ES-I3 (cell line): ENCODE results near the gene TSPAN14.

Source experiments
- H3K36me3 ChIP-seq: 2 replicates; pipeline ENCODE4 v1.6.1; 2013; ENCODE audit warnings: mild to moderate bottlenecking, low read length, control low read depth, moderate library complexity; ENCODE audit not compliant: insufficient read depth
- H3K4me1 ChIP-seq: 2 replicates; pipeline ENCODE4 v1.6.1; 2013; ENCODE audit warnings: mild to moderate bottlenecking, control low read depth, low read length; ENCODE audit not compliant: insufficient read depth
- H3K9ac ChIP-seq: 2 replicates; pipeline ENCODE4 v1.6.1; 2013; ENCODE audit warnings: low read depth, mild to moderate bottlenecking, low read length, moderate library complexity
- H3K9me3 ChIP-seq: 2 replicates; pipeline ENCODE4 v1.6.1; 2013; ENCODE audit warnings: mild to moderate bottlenecking, low read length, moderate library complexity; ENCODE audit not compliant: control insufficient read depth, insufficient read depth

Gene TSPAN14

GRCh38 chr10:80465451-80465835, 11.3 kb downstream of the TSPAN14 start:
- Histone ChIP-seq H3K4me1 (peaks cover 57% of the 10 kb centered on the region), H3K9me3 (no peaks in the 10 kb centered on the region), H3K9ac (peak overlapping the region; percentile 5; the same call in 1 of the 2 replicates), H3K36me3 (no peaks in the 10 kb centered on the region)

- Histone ChIP-seq H3K9me3 (no peaks in the 10 kb centered on the region), H3K4me1 (peaks cover 54% of the 10 kb centered on the region), H3K36me3 (no peaks in the 10 kb centered on the region), H3K9ac (no peak overlapping the region)
Measured at GRCh38 chr10:80465839-80466590, 11.9 kb downstream of the TSPAN14 start.

- no peaks in the 10 kb centered on the region for H3K9me3 ChIP-seq
- H3K36me3 ChIP-seq = no peaks in the 10 kb centered on the region; the same call in 1 of the 2 replicates
- peaks cover 56% of the 10 kb centered on the region for H3K4me1 ChIP-seq
- no peak overlapping the region for H3K9ac ChIP-seq
Measured at GRCh38 chr10:80466724-80467326, 12.7 kb downstream of the TSPAN14 start.

GRCh38 chr10:80468002-80468401, 13.9 kb downstream of the TSPAN14 start:
- Histone ChIP-seq H3K36me3 (no peaks in the 10 kb centered on the region; the same call in 1 of the 2 replicates), H3K9me3 (no peaks in the 10 kb centered on the region), H3K4me1 (peaks cover 63% of the 10 kb centered on the region), H3K9ac (no peak overlapping the region)

- Histone ChIP-seq H3K4me1 (peaks cover 63% of the 10 kb centered on the region), H3K9ac (no peak overlapping the region)
Measured at GRCh38 chr10:80468806-80469421, 14.8 kb downstream of the TSPAN14 start.

GRCh38 chr10:80470266-80470665, 16.2 kb downstream of the TSPAN14 start:
- peaks cover 61% of the 10 kb centered on the region for H3K4me1 ChIP-seq
- H3K36me3 ChIP-seq = no peaks in the 10 kb centered on the region; the same call in 1 of the 2 replicates
- no peak overlapping the region for H3K9ac ChIP-seq
- H3K9me3 ChIP-seq = no peaks in the 10 kb centered on the region

More at GRCh38 chr10:80468806-80469421, 14.8 kb downstream of the TSPAN14 start:
- no peaks in the 10 kb centered on the region; the same call in 1 of the 2 replicates for H3K36me3 ChIP-seq
- H3K9me3 ChIP-seq = no peaks in the 10 kb centered on the region

DNA sequence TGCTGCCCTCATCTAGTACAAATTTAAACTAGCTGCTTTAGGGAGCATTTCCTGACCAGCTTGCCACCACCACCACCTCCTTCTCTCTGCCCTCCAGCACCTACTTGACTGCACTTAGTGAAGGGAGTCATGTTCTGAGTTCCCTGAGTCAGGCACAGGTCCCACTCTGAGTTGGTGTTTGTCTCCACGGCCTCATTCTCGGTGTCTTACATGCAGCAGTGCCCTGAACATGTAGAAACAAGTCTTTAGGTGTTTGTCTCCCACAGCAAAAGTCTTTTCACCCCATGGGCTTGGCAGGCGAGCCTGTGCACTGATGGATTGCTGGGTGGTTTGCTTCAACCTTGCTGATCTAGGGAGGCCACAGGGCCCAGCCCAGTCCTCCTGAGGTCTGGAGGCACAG, 16.9 kb downstream of the TSPAN14 start:
- no peaks in the 10 kb centered on the region; the same call in 1 of the 2 replicates for H3K36me3 ChIP-seq
- no peak overlapping the region for H3K9ac ChIP-seq
- peaks cover 54% of the 10 kb centered on the region for H3K4me1 ChIP-seq
- no peaks in the 10 kb centered on the region for H3K9me3 ChIP-seq

- Histone ChIP-seq H3K9ac (no peak overlapping the region), H3K9me3 (no peaks in the 10 kb centered on the region), H3K36me3 (no peaks in the 10 kb centered on the region; the same call in 1 of the 2 replicates), H3K4me1 (peaks cover 50% of the 10 kb centered on the region)
Measured at GRCh38 chr10:80471715-80472233, 17.7 kb downstream of the TSPAN14 start.

- H3K9me3 ChIP-seq = no peaks in the 10 kb centered on the region
- H3K36me3 ChIP-seq = no peaks in the 10 kb centered on the region; the same call in 1 of the 2 replicates
- H3K4me1 ChIP-seq = peaks cover 44% of the 10 kb centered on the region
- H3K9ac ChIP-seq = no peak overlapping the region
Measured at GRCh38 chr10:80472234-80473095, 18.4 kb downstream of the TSPAN14 start.

DNA sequence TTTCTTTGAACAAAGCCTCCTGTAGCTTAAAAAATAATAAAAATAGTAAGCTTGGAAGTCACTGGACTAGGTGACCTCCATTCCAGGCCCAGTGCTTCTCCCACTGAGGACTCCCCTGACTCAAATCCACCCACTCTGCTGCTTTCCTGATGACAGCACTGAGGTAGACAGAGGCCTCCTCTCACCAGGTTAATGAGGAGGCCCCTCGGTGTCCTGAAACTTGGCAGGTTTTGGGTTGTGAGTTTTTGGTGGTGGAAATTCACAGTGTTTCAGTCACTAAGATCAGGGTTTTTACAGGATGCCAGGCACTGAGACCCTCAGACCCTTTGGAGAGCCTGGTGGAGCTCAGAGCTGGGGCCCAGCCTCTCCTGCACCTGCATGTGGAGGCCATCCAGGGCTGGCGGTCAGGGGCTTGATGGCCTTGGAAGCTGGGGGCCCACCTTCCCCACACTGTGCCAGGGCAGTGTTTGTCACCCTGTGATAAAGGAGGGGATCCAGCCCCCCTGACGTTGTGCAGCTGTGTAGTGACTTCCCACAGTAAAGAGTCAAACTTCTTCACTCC, 19.1 kb downstream of the TSPAN14 start:
- H3K9me3 ChIP-seq = no peaks in the 10 kb centered on the region; the same call in 1 of the 2 replicates
- H3K9ac ChIP-seq = no peak overlapping the region
- peaks cover 39% of the 10 kb centered on the region for H3K4me1 ChIP-seq
- H3K36me3 ChIP-seq = no peaks in the 10 kb centered on the region; the same call in 1 of the 2 replicates

GRCh38 chr10:80473692-80474596, 19.8 kb downstream of the TSPAN14 start:
- H3K4me1 ChIP-seq = peaks cover 36% of the 10 kb centered on the region
- no peak overlapping the region; the same call in 1 of the 2 replicates for H3K9ac ChIP-seq
- H3K9me3 ChIP-seq = no peaks in the 10 kb centered on the region; the same call in 1 of the 2 replicates
- no peaks in the 10 kb centered on the region; the same call in 1 of the 2 replicates for H3K36me3 ChIP-seq

- Histone ChIP-seq H3K4me1 (peaks cover 36% of the 10 kb centered on the region), H3K9ac (no peak overlapping the region), H3K9me3 (no peaks in the 10 kb centered on the region; the same call in 1 of the 2 replicates), H3K36me3 (no peaks in the 10 kb centered on the region; the same call in 1 of the 2 replicates)
Measured at GRCh38 chr10:80474597-80474910, 20.4 kb downstream of the TSPAN14 start.

- H3K9ac ChIP-seq = no peak overlapping the region
- peaks cover 36% of the 10 kb centered on the region for H3K4me1 ChIP-seq
- H3K36me3 ChIP-seq = no peaks in the 10 kb centered on the region; the same call in 1 of the 2 replicates
- H3K9me3 ChIP-seq = no peaks in the 10 kb centered on the region; the same call in 1 of the 2 replicates
Measured at GRCh38 chr10:80474941-80475340, 20.8 kb downstream of the TSPAN14 start.
